Occipital lobe (tissue), 2 donors: Measurements from ENCODE around the gene FBXW11. TPM values are rescaled to one million over a fixed set of nuclear protein-coding genes. Genes with fewer than 3 reads are reported as not detected.
"Not testable (repeated sequence)": the region's sequence is repeated elsewhere in the genome, so short reads cannot be mapped to it uniquely, and the experiment has no call there.

Experiments
- DNase-seq: peaks from one replicate; lab custom pipeline; 2025; lab: John Stamatoyannopoulos, UW
- total RNA-seq: library from RNA; depleted of rRNA; stranded (reverse); fragments of >200 nt; gene quantifications from one replicate; pipeline ENCODE4 v1.2.3, GENCODE V29; 2014

The FBXW11 gene
- total RNA-seq, 1 donor from 2014 or later = 162 TPM

- no peak for DNase-seq
These were observed 50.1 kb downstream of the FBXW11 start for GRCh38 chr5:171956314-171956713.

- no peak for DNase-seq
These were observed 50.7 kb downstream of the FBXW11 start for GRCh38 chr5:171955761-171956160.

- DNase-seq = no peak
These were observed 51.7 kb downstream of the FBXW11 start for GRCh38 chr5:171954721-171955120.

- DNase-seq = no peak
These were observed 52.4 kb downstream of the FBXW11 start for GRCh38 chr5:171953860-171954701.

GRCh38 chr5:171952021-171952420, 54.4 kb downstream of the FBXW11 start:
- DNase-seq = no peak

- DNase-seq = no peak
These were observed 55.2 kb downstream of the FBXW11 start for GRCh38 chr5:171951218-171951617.

GRCh38 chr5:171946000-171946781, 60.2 kb downstream of the FBXW11 start:
- no peak for DNase-seq

- DNase-seq = no peak
These were observed 61.0 kb downstream of the FBXW11 start for GRCh38 chr5:171945476-171945875.

GRCh38 chr5:171945066-171945465, 61.4 kb downstream of the FBXW11 start:
- DNase-seq = no peak

GRCh38 chr5:171942112-171942516, 64.3 kb downstream of the FBXW11 start:
- DNase-seq = not testable (repeated sequence)

- not testable (repeated sequence) for DNase-seq
These were observed 64.8 kb downstream of the FBXW11 start for GRCh38 chr5:171941675-171942074.

- not testable (repeated sequence) for DNase-seq
These were observed 65.2 kb downstream of the FBXW11 start for GRCh38 chr5:171941275-171941674.

GRCh38 chr5:171939951-171940350, 66.5 kb downstream of the FBXW11 start:
- no peak for DNase-seq

GRCh38 chr5:171938358-171938757, 68.1 kb downstream of the FBXW11 start:
- DNase-seq = no peak

- no peak for DNase-seq
These were observed 69.1 kb downstream of the FBXW11 start for GRCh38 chr5:171937351-171937750.

GRCh38 chr5:171934586-171934985, 71.9 kb downstream of the FBXW11 start:
- no peak for DNase-seq

GRCh38 chr5:171931163-171931562, 75.3 kb downstream of the FBXW11 start:
- DNase-seq = no peak

GRCh38 chr5:171927345-171927941, 79.0 kb downstream of the FBXW11 start:
- DNase-seq = no peak

- no peak for DNase-seq
These were observed 80.1 kb downstream of the FBXW11 start for GRCh38 chr5:171926311-171926710.

- DNase-seq = no peak
These were observed 81.8 kb downstream of the FBXW11 start for GRCh38 chr5:171924493-171925122.

- DNase-seq = no peak
These were observed 85.6 kb downstream of the FBXW11 start for GRCh38 chr5:171920765-171921391.
